Measurements from ENCODE around the gene TFPI.

The TFPI gene

DNA sequence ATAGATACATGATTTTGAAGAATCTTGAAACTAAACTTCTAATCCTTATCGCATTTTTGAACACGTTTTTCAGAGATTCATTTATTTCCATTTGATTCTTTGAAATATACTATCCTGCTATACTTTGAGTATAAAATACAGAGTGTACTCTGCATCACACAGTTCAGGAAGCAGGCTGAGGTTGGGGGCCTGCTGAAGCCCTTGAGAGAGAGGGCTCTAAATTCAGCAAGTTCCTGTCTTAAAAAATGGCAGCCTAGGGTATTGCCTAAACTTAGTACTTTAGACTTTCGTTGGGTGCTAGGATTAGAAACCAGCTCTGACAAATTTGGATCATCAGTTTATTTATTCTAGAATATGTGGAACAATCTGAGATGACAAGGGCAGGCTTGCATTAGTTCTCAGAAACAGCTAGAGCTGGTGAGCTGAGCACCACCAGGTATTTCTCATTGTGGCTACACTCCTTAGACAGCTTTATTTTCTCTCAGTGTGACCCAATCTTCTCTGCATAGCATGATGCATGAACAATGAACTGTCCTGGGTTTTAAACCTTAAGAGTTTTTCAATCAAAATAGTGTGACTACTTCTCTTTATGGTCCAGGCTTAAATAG, 49.1 kb downstream of the TFPI start:
- H3K4me3 ChIP-seq (ENCODE audit: low read depth, low read length), result no peak overlapping the region
- TF ChIP-seq, protein P1, sequence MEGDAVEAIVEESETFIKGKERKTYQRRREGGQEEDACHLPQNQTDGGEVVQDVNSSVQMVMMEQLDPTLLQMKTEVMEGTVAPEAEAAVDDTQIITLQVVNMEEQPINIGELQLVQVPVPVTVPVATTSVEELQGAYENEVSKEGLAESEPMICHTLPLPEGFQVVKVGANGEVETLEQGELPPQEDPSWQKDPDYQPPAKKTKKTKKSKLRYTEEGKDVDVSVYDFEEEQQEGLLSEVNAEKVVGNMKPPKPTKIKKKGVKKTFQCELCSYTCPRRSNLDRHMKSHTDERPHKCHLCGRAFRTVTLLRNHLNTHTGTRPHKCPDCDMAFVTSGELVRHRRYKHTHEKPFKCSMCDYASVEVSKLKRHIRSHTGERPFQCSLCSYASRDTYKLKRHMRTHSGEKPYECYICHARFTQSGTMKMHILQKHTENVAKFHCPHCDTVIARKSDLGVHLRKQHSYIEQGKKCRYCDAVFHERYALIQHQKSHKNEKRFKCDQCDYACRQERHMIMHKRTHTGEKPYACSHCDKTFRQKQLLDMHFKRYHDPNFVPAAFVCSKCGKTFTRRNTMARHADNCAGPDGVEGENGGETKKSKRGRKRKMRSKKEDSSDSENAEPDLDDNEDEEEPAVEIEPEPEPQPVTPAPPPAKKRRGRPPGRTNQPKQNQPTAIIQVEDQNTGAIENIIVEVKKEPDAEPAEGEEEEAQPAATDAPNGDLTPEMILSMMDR (IDR thresholded peaks at IDR 0.05; ENCODE audit: low read depth, low read length), result no peak

DNA sequence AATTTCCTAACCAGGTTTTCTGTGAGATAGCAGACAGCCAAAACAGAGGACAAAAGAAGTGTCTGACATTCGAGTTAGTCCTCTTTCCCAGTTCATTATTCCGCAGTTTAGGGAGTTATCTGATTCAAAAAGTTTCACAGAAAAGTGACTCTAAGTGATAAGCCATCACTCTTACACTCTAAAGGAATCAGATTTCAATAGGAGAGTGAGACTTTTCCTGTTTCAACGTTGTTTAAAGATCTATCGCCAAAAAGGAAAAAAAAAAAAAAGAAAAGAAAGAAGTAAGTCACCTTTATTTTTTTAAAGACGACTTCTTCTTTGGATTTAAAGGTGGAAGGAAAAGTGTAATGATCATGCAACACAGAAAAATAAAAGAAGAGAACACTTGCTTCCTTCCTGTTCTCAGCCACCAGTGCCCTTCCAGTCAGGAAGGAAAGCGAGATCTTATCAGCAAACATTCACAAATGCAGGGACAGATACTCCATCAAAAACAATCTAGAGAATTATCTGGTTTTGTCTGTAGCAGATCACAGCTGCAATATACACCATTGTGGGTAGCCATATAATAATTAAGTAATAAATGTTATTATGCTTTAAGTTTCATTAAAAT, 49.8 kb downstream of the TFPI start:
- no peak overlapping the region for H3K4me3 ChIP-seq (ENCODE audit: low read depth, low read length)
- TF ChIP-seq, protein P1 (IDR thresholded peaks at IDR 0.05; ENCODE audit: low read depth, low read length), result no peak

DNA sequence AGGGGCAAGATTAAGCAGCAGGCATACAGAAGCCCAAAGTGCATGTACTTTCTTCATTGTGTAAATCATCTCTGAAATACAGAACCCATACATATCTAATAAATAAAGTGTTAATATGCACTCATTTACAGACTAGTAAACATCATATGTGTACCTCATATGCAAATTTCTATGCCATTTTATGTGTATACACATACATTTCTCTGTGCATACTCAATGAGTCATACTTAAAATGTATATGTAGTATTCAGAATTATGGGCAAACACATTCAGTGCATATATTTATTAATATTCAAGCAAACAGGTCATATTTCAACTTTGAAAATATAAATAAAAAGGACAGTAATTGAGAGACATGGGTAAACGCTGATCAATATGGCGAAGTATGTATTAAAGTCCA, 50.5 kb downstream of the TFPI start:
- no peak overlapping the region for H3K4me3 ChIP-seq (ENCODE audit: low read depth, low read length)
- TF ChIP-seq, protein P1 (IDR thresholded peaks at IDR 0.05; ENCODE audit: low read depth, low read length), result no peak

DNA sequence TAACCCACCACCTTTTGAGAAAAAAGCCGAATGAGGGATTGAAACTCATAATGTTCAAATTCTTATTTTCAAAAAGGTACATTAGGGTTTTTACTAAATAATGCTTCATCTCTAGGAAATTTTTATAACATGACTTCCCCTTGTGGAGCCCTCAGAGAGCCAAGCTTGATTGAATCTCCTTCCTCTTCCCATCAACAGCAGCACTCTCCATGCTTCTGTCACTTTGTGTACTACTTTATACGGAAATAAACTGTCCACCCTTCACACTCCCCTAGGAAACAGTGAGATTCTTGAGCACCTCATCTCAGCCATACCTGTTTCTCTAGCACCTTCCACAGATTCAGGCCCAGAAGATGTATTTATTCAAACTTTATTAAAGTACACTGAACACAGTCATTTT, 51.8 kb downstream of the TFPI start:
- TF ChIP-seq, protein P1 (IDR thresholded peaks at IDR 0.05; ENCODE audit: low read depth, low read length), result no peak

DNA sequence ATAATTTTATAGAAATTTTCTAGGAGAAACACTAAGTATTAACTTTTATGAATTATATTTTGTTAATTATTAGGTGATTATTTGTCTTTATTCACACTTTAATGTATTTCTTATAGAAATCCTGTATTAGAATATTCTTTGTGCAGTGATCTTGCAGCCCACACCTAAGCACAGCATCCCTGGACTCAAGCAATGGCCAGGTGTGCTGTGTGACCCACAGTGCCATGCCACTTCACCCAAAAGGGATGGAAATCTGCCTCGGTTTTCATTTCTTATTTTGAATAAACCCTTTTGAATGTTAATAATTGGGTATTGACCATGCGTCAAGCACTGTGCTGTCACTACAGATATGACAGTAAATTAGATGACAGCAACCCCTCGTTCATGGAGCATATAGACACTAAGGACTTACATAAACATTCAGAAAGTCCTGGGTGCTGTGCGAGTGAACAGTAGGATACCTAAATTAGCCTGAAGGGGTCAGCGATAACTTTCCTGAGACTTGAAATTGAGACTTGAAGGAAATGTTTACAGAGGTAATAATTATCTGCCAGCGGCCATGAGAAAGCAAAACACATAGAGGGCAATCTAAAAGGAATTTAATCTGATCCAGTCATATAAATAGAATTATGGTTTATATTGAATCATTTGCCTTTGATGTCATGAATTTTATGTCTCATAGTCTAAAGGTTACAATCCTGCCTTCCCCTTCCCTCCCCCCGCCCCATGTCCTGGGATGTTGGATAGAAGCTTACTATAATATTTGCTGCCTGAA, 53.5 kb downstream of the TFPI start:
- H3K4me3 ChIP-seq (ENCODE audit: low read depth, low read length), result no peak overlapping the region
- TF ChIP-seq, protein P1 (IDR thresholded peaks at IDR 0.05; ENCODE audit: low read depth, low read length), result 0 out of 2 replicates have a peak, but pooled peaks have one; percentile 5

More for the DNA sequence above, 51.8 kb downstream of the TFPI start:
- H3K4me3 ChIP-seq (ENCODE audit: low read depth, low read length), result no peak overlapping the region

DNA sequence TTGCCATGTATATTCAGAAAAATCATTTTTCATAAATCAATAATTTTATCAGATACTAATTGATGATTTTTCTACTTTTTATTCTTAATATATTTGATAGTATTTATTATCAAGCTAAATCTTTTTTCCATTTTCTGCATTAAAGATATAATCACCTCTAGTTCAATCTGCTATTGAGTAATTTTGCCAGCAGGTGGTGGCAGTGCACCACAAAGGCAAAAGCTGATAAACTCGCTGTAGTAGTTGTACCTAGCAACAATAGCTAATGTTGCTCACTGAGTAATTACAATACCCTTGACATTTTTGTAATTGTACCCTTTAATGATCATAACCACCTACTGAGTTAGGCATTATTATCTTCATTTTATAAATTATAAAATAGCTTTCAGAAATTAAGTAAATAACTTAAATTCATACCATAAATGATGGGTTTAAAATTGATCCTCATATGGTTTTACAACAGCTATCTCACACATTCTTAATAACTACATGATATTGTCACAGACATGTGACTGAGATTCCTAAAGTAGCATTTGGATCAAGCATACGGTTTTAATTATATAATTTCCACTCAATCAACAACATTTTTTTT, 54.2 kb downstream of the TFPI start:
- TF ChIP-seq, protein P1 (IDR thresholded peaks at IDR 0.05; ENCODE audit: low read depth, low read length), result peak; percentile 57
- H3K4me3 ChIP-seq (ENCODE audit: low read depth, low read length), result no peak overlapping the region

Measured in WI38 (cell line).